ENCODE measurements around the gene PODXL2. TPM values are rescaled to one million over a fixed set of nuclear protein-coding genes. Genes with fewer than 3 reads are reported as not detected.

PODXL2 gene
- total RNA-seq, 1 experiment from 2014 or later: 33.6 TPM

DNA sequence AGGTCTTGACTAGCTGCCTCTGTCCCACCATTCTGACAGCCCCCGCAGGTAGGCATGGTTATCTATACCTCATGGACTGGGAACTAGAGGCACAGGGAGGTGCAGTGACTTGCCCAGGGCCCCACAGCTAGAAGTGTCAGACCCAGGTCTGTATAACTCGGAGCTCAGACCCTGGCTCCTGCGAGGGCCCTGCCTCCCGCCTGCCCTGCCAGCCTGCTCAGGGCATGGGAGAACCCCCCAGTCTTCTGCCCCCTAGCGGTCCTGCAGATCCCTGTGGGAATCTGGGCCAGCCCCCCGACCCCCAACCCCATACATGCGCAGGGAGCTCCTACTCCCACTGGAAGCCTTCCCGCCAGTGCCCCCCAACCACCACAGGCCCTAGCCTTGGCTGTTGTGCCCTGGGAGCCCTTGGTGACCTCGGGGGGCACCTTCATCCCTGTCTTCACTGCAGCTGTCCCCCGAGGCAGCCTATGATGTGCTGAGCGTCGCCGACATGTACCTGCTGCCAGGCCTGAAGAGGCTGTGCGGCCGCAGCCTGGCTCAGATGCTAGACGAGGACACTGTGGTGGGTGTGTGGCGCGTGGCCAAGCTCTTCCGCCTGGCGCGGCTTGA is 50.7 kb downstream of the PODXL2 start:
- Mint-ChIP-seq H3K4me3 (no peak overlapping the region), H3K36me3 (no peaks in the 10 kb centered on the region), H3K9me3 (no peaks in the 10 kb centered on the region), H3K4me1 (peaks cover 10% of the 10 kb centered on the region), H3K27me3 (ENCODE audit: low read depth) (no peaks in the 10 kb centered on the region; the same call in 1 of the 2 replicates), H3K27ac (no peak overlapping the region)
- TF ChIP-seq, protein P1, sequence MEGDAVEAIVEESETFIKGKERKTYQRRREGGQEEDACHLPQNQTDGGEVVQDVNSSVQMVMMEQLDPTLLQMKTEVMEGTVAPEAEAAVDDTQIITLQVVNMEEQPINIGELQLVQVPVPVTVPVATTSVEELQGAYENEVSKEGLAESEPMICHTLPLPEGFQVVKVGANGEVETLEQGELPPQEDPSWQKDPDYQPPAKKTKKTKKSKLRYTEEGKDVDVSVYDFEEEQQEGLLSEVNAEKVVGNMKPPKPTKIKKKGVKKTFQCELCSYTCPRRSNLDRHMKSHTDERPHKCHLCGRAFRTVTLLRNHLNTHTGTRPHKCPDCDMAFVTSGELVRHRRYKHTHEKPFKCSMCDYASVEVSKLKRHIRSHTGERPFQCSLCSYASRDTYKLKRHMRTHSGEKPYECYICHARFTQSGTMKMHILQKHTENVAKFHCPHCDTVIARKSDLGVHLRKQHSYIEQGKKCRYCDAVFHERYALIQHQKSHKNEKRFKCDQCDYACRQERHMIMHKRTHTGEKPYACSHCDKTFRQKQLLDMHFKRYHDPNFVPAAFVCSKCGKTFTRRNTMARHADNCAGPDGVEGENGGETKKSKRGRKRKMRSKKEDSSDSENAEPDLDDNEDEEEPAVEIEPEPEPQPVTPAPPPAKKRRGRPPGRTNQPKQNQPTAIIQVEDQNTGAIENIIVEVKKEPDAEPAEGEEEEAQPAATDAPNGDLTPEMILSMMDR (IDR thresholded peaks at IDR 0.05): peak; percentile 52; the same call in 1 of the 2 replicates
- TF ChIP-seq TEAD4 (CRISPR knock-in tag; IDR thresholded peaks at IDR 0.05): no peak
- ChIA-PET POLR2A (interaction anchor here (0.6 kb wide), 1 partner anchor 363 kb away, joined by 5 read pairs; no protein-coding TSS in a partner anchor), CTCF (interaction anchor here (0.6 to 8.5 kb wide), 73 partner anchors 9 to 1091 kb away, joined by 3 to 127 read pairs (median 5); partner anchors contain the start of genes MCM2, MGLL, PODXL2 and RUVBL1)
- peak; percentile 73 for ATAC-seq
- peak; percentile 69 for DNase-seq (ENCODE audit: low spot score)

GRCh38 chr3:127680146-127680661 is 51.2 kb downstream of the PODXL2 start:
- Mint-ChIP-seq H3K27me3 (ENCODE audit: low read depth) (no peaks in the 10 kb centered on the region), H3K9me3 (no peaks in the 10 kb centered on the region), H3K4me3 (no peak overlapping the region), H3K27ac (no peak overlapping the region), H3K4me1 (peaks cover 9% of the 10 kb centered on the region), H3K36me3 (no peaks in the 10 kb centered on the region)
- TF ChIP-seq TP53 (CRISPR knock-in tag; IDR thresholded peaks at IDR 0.05) (no peak), NFATC4 (CRISPR knock-in tag; IDR thresholded peaks at IDR 0.05) (no peak)
- POLR2A ChIA-PET: interaction anchor here (0.6 kb wide), 1 partner anchor 362 kb away, joined by 5 read pairs; no protein-coding TSS in a partner anchor
- ATAC-seq (no peak), DNase-seq (ENCODE audit: low spot score) (peak; percentile 7)
- CTCF ChIA-PET: interaction anchor here (0.6 to 8.5 kb wide), 58 partner anchors 9 to 1090 kb away, joined by 3 to 127 read pairs (median 6); partner anchors contain the start of genes MCM2, MGLL, PODXL2 and RUVBL1

GRCh38 chr3:127680798-127681221 is 51.8 kb downstream of the PODXL2 start:
- peaks cover 9% of the 10 kb centered on the region for H3K4me1 Mint-ChIP-seq
- H3K27me3 Mint-ChIP-seq (ENCODE audit: low read depth): no peaks in the 10 kb centered on the region
- ChIA-PET CTCF (interaction anchor here (2.1 to 8.5 kb wide), 3 partner anchors 9 to 105 kb away, joined by 14 to 127 read pairs (median 76); no protein-coding TSS in a partner anchor), POLR2A (no interaction called here)
- no peak overlapping the region for H3K4me3 Mint-ChIP-seq
- no peak for DNase-seq (ENCODE audit: low spot score)
- H3K36me3 Mint-ChIP-seq: no peaks in the 10 kb centered on the region
- H3K27ac Mint-ChIP-seq: no peak overlapping the region
- H3K9me3 Mint-ChIP-seq: no peaks in the 10 kb centered on the region
- ATAC-seq: no peak
- TF ChIP-seq, protein P2, sequence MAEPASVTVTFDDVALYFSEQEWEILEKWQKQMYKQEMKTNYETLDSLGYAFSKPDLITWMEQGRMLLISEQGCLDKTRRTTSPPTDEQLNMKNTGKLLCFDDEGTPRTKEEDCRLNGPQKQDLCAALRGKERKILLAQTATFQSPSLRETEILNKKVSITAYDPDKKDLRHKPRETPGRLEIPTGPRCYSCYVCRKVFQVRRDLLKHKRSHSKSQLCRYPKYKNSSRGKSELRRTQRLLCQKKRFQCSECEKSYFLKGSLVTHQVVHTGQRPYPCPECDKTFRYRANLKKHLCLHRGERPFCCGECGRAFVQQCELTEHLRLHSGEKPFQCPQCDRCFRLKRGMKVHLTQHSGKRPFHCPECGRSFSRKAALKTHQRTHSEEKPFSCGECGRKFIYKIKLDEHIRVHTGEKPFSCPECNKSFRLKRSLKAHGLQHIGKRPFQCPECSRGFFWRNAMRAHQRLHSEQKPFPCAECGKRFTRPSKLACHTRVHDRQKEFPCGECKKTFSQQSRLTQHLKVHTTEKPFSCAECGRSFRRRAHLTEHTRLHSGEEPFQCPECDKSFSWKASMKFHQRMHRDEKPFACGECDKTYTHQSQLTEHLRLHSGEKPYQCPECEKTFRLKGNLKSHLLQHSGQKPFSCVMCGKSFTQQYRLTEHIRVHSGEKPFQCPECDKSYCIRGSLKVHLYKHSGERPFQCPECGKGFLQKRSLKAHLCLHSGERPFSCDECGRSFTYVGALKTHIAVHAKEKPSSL (CRISPR knock-in tag; conservative IDR thresholded peaks at IDR 0.05): no peak
- TF ChIP-seq ZNF671 (CRISPR knock-in tag; IDR thresholded peaks at IDR 0.05) (no peak), NR1H2 (CRISPR knock-in tag; IDR thresholded peaks at IDR 0.05) (no peak), ELF4 (CRISPR knock-in tag; IDR thresholded peaks at IDR 0.05; ENCODE audit: low read depth) (no peak), NR2C2 (CRISPR knock-in tag; IDR thresholded peaks at IDR 0.05) (no peak), AR (CRISPR knock-in tag; IDR thresholded peaks at IDR 0.05) (no peak), ETV6 (CRISPR knock-in tag; IDR thresholded peaks at IDR 0.05) (no peak), HMGA2 (CRISPR knock-in tag; IDR thresholded peaks at IDR 0.05) (no peak), ZNF232 (CRISPR knock-in tag; IDR thresholded peaks at IDR 0.05) (no peak), MYBL2 (CRISPR knock-in tag; IDR thresholded peaks at IDR 0.05) (no peak), RORB (CRISPR knock-in tag; IDR thresholded peaks at IDR 0.05) (no peak)
- TF ChIP-seq, protein P3, sequence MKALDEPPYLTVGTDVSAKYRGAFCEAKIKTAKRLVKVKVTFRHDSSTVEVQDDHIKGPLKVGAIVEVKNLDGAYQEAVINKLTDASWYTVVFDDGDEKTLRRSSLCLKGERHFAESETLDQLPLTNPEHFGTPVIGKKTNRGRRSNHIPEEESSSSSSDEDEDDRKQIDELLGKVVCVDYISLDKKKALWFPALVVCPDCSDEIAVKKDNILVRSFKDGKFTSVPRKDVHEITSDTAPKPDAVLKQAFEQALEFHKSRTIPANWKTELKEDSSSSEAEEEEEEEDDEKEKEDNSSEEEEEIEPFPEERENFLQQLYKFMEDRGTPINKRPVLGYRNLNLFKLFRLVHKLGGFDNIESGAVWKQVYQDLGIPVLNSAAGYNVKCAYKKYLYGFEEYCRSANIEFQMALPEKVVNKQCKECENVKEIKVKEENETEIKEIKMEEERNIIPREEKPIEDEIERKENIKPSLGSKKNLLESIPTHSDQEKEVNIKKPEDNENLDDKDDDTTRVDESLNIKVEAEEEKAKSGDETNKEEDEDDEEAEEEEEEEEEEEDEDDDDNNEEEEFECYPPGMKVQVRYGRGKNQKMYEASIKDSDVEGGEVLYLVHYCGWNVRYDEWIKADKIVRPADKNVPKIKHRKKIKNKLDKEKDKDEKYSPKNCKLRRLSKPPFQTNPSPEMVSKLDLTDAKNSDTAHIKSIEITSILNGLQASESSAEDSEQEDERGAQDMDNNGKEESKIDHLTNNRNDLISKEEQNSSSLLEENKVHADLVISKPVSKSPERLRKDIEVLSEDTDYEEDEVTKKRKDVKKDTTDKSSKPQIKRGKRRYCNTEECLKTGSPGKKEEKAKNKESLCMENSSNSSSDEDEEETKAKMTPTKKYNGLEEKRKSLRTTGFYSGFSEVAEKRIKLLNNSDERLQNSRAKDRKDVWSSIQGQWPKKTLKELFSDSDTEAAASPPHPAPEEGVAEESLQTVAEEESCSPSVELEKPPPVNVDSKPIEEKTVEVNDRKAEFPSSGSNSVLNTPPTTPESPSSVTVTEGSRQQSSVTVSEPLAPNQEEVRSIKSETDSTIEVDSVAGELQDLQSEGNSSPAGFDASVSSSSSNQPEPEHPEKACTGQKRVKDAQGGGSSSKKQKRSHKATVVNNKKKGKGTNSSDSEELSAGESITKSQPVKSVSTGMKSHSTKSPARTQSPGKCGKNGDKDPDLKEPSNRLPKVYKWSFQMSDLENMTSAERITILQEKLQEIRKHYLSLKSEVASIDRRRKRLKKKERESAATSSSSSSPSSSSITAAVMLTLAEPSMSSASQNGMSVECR (CRISPR knock-in tag; IDR thresholded peaks at IDR 0.05; ENCODE audit: borderline replicate concordance): no peak
